PC-3 (cell line): ENCODE data around the gene MAST4.

Experiments used
- CTCF ChIP-seq: fragments of 300-600 bp; sonication (generic); conservative IDR thresholded peaks from 2 replicates; pipeline ENCODE4 v1.5.1; 2017; ENCODE audit warnings: antibody characterized with exemption, low read depth, mild to moderate bottlenecking, low read length
- EZH2 ChIP-seq: fragments of 300-600 bp; sonication (generic); IDR thresholded peaks from one replicate; pipeline ENCODE4 v1.6.1; 2017; ENCODE audit warnings: antibody characterized with exemption, mild to moderate bottlenecking, low read length; ENCODE audit not compliant: unreplicated experiment

GRCh38 chr5:66849803-66850202 lies 253.6 kb downstream of the MAST4 start:
- no peak for TF ChIP-seq CTCF
- TF ChIP-seq EZH2: no peak
